ENCODE measurements around the gene FANK1.

FANK1 gene

DNA sequence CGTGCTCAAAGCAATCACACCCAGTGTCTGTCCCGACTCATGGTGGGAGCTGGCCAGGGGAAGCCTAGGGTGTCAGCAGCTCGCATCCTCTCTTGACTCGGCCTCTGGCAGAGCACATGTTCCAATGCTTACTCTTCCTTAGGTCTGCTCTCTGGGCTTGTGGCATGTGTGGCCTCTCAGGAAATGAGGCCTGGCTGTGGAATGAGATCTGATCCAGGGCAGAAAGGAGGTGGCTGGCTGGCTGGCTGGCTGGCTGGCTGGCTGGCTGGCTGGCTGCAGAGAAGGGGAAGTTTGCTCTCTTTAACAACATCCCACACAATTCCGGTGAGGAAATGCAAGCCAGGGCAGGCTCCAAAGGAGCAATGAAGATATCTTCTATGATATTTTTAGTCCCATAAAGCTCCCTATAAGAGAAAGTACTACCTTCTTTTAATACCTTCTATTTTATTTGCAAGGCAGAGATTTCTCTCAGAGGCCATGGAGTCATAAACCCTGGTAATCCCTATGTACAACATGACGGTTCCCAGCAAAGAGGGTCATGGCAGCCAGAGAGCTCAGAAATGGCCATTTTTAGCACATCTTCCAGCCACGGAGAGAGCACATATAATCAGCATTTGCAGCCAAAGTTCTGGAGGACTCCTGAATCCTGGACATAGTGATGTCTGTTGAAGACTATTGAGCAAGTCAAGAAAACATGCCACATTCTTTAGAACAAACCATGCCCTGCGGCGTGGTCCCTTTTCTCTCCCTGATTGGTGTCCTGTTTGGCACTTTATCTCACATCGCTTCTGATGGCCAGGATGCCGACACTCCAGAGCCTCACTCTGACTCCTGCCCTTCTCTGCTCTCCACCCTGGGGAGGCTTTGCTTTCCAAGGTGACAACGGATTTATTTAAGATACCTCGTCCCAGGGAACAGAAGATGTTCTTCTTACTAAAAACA, 153.7 kb downstream of the FANK1 start:
- TF ChIP-seq CTCF (IDR thresholded peaks at IDR 0.05; ENCODE audit: control insufficient read depth, insufficient read depth, low read depth, low read length, missing control alignments): no peak
- DNase-seq (ENCODE audit: low read depth): peak; percentile 55
- H3K4me3 ChIP-seq (ENCODE audit: control insufficient read depth, low read depth, low read length): no peak overlapping the region

DNA sequence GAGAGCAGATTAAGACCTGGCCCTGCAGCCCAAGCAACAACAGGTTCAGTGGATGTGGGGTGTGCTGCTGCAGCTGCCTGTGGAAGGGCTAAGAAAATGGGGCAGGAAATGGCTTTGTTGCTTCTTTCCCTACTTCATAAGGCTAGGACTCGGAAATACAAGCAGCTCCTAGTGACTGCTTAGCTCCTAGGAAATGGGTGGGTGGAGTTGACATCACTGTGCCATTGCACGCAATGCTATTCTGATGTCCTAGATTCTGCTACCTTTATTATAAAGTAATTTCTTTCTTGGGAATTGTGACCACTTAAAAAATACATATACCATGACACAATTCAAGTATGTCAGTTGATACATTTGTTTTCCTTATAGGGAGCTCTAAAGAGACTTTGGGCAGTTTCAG, 155.8 kb downstream of the FANK1 start:
- no peak for DNase-seq (ENCODE audit: low read depth)
- no peak for TF ChIP-seq CTCF (IDR thresholded peaks at IDR 0.05; ENCODE audit: control insufficient read depth, insufficient read depth, low read depth, low read length, missing control alignments)
- H3K4me3 ChIP-seq (ENCODE audit: control insufficient read depth, low read depth, low read length): no peak overlapping the region

GRCh38 chr10:126054191-126054590, 157.8 kb downstream of the FANK1 start:
- H3K4me3 ChIP-seq (ENCODE audit: control insufficient read depth, low read depth, low read length): no peak overlapping the region
- no peak for TF ChIP-seq CTCF (IDR thresholded peaks at IDR 0.05; ENCODE audit: control insufficient read depth, insufficient read depth, low read depth, low read length, missing control alignments)
- no peak for DNase-seq (ENCODE audit: low read depth)

GRCh38 chr10:126057494-126057893, 161.1 kb downstream of the FANK1 start:
- TF ChIP-seq CTCF (IDR thresholded peaks at IDR 0.05; ENCODE audit: control insufficient read depth, insufficient read depth, low read depth, low read length, missing control alignments): no peak
- no peak for DNase-seq (ENCODE audit: low read depth)
- H3K4me3 ChIP-seq (ENCODE audit: control insufficient read depth, low read depth, low read length): no peak overlapping the region

DNA sequence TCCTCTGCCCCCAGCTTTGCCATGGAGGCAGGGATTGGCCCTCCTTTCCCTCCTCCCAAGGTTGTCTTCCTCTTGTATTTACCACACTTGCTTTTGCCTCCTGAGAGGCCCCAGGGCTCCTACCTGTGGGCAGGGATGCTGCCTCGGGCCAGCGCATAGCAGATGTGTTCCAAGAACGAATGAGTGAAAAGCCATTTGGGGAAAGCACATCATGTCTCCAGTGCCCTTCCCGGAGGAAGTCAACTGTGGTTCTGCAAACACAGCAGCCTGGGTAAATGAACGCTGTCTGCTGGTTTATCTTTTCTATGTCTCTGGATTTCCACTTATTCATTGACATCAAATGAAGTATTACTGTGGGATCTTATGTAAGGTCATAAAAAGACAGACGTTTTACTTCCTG, 161.7 kb downstream of the FANK1 start:
- DNase-seq (ENCODE audit: low read depth): no peak
- TF ChIP-seq CTCF (IDR thresholded peaks at IDR 0.05; ENCODE audit: control insufficient read depth, insufficient read depth, low read depth, low read length, missing control alignments): no peak
- H3K4me3 ChIP-seq (ENCODE audit: control insufficient read depth, low read depth, low read length): no peak overlapping the region

GRCh38 chr10:126058507-126058906, 162.1 kb downstream of the FANK1 start:
- no peak overlapping the region for H3K4me3 ChIP-seq (ENCODE audit: control insufficient read depth, low read depth, low read length)
- DNase-seq (ENCODE audit: low read depth): no peak
- no peak for TF ChIP-seq CTCF (IDR thresholded peaks at IDR 0.05; ENCODE audit: control insufficient read depth, insufficient read depth, low read depth, low read length, missing control alignments)
